ENCODE results near the gene RBM15. TPM values are rescaled to one million over a fixed set of nuclear protein-coding genes. Genes with fewer than 3 reads are reported as not detected.

RBM15 gene
- total and polyA plus RNA-seq, 2 donors (not counting 1 experiment from before 2014, with no cell fraction given) = 23.7 to 97.7 TPM

- Histone ChIP-seq H3K27ac (ENCODE audit: low read length in 2 of 2) (no peak overlapping the region), H3K9me3 (ENCODE audit: control extremely low read depth in 1 of 3, control insufficient read depth in 2 of 3, insufficient read depth in 1 of 3, low read length in 2 of 3) (no peaks in the 10 kb centered on the region), H3K27me3 (replicated peaks in 1 of 4; ENCODE audit: control extremely low read depth in 1 of 4, control insufficient read depth in 3 of 4, insufficient read depth in 4 of 4, low read length in 3 of 4) (no peaks in the 10 kb centered on the region), H3K4me3 (ENCODE audit: control extremely low read depth in 1 of 5, extremely low read depth in 1 of 5, insufficient read depth in 1 of 5, low read depth in 2 of 5, low read length in 4 of 5) (no peak overlapping the region), H3K9ac (ENCODE audit: low read length) (no peak overlapping the region), H3K36me3 (replicated peaks in 1 of 2; ENCODE audit: control extremely low read depth in 1 of 2, control insufficient read depth in 1 of 2, extremely low read depth in 1 of 2, insufficient read depth in 2 of 2, low read length in 1 of 2) (no peaks in the 10 kb centered on the region), H3K79me2 (ENCODE audit: control insufficient read depth, insufficient read depth, low read length) (no peaks in the 10 kb centered on the region), H4K20me1 (ENCODE audit: control insufficient read depth, insufficient read depth, low read length, poor library complexity, severe bottlenecking) (no peaks in the 10 kb centered on the region), H3K4me2 (replicated peaks; ENCODE audit: low read depth, low read length, poor library complexity, severe bottlenecking) (no peak overlapping the region), H2AFZ (ENCODE audit: insufficient read depth, low read depth, low read length, poor library complexity, severe bottlenecking) (no peak overlapping the region), H3K4me1 (ENCODE audit: control insufficient read depth in 2 of 2, insufficient read depth in 2 of 2, low read length in 2 of 2) (peaks cover 0 to 4% of the 10 kb centered on the region in 2 donors)
- CTCF ChIA-PET = interaction anchor here (0.7 to 19.5 kb wide), 5 partner anchors 96 to 120 kb away, joined by 3 to 838 read pairs (median 6); partner anchors contain the start of gene KCNC4
- no peaks in the 10 kb centered on the region for H3K9me3 Mint-ChIP-seq (ENCODE audit: insufficient read depth)
- no peak for TF ChIP-seq EZH2 (IDR thresholded peaks at IDR 0.05; ENCODE audit: borderline replicate concordance, insufficient read depth, low read depth, low read length, poor library complexity, severe bottlenecking)
- TF ChIP-seq, protein P1, sequence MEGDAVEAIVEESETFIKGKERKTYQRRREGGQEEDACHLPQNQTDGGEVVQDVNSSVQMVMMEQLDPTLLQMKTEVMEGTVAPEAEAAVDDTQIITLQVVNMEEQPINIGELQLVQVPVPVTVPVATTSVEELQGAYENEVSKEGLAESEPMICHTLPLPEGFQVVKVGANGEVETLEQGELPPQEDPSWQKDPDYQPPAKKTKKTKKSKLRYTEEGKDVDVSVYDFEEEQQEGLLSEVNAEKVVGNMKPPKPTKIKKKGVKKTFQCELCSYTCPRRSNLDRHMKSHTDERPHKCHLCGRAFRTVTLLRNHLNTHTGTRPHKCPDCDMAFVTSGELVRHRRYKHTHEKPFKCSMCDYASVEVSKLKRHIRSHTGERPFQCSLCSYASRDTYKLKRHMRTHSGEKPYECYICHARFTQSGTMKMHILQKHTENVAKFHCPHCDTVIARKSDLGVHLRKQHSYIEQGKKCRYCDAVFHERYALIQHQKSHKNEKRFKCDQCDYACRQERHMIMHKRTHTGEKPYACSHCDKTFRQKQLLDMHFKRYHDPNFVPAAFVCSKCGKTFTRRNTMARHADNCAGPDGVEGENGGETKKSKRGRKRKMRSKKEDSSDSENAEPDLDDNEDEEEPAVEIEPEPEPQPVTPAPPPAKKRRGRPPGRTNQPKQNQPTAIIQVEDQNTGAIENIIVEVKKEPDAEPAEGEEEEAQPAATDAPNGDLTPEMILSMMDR (IDR thresholded peaks at IDR 0.05) = no peak
- H3K27me3 Mint-ChIP-seq = no peaks in the 10 kb centered on the region
- no CpG with 5 or more reads among the region's 2 CpGs for WGBS (ENCODE audit: insufficient coverage)
- DNase-seq (no peak), ATAC-seq (ENCODE audit: low read depth) (no peak)
- intact Hi-C loops (cut with micrococcal nuclease) = no loop called here
- H3K4me3 Mint-ChIP-seq = no peak overlapping the region
- no peaks in the 10 kb centered on the region for H3K4me1 Mint-ChIP-seq
- H3K27ac Mint-ChIP-seq = no peak overlapping the region
- POLR2A ChIA-PET = no interaction called here
These were observed 22.4 kb upstream of the RBM15 start for GRCh38 chr1:110316735-110317134.

- intact Hi-C loops (cut with micrococcal nuclease) = no loop called here
- no peaks in the 10 kb centered on the region for H3K4me1 ChIP-seq (ENCODE audit: control insufficient read depth in 2 of 2, insufficient read depth in 2 of 2, low read length in 2 of 2)
- TF ChIP-seq, protein P1 (IDR thresholded peaks at IDR 0.05) = no peak
- TF ChIP-seq EZH2 (IDR thresholded peaks at IDR 0.05; ENCODE audit: borderline replicate concordance, insufficient read depth, low read depth, low read length, poor library complexity, severe bottlenecking) = no peak
- H3K4me1 Mint-ChIP-seq = no peaks in the 10 kb centered on the region
- no peaks in the 10 kb centered on the region for H3K27me3 Mint-ChIP-seq
- no peaks in the 10 kb centered on the region for H3K79me2 ChIP-seq (ENCODE audit: control insufficient read depth, insufficient read depth, low read length)
- ChIA-PET CTCF (interaction anchor here (1.0 to 19.5 kb wide), 7 partner anchors 11 to 178 kb away, joined by 3 to 838 read pairs (median 7); partner anchors contain the start of genes KCNC4 and RBM15), POLR2A (no interaction called here)
- H4K20me1 ChIP-seq (ENCODE audit: control insufficient read depth, insufficient read depth, low read length, poor library complexity, severe bottlenecking) = no peaks in the 10 kb centered on the region
- H3K4me3 ChIP-seq (ENCODE audit: control extremely low read depth in 1 of 5, extremely low read depth in 1 of 5, insufficient read depth in 1 of 5, low read depth in 2 of 5, low read length in 4 of 5) = no peak overlapping the region
- ATAC-seq (ENCODE audit: low read depth) (no peak), DNase-seq (no peak)
- no peaks in the 10 kb centered on the region for H3K9me3 ChIP-seq (ENCODE audit: control extremely low read depth in 1 of 3, control insufficient read depth in 2 of 3, insufficient read depth in 1 of 3, low read length in 2 of 3)
- no peaks in the 10 kb centered on the region for H3K36me3 ChIP-seq (replicated peaks in 1 of 2; ENCODE audit: control extremely low read depth in 1 of 2, control insufficient read depth in 1 of 2, extremely low read depth in 1 of 2, insufficient read depth in 2 of 2, low read length in 1 of 2)
- H3K4me3 Mint-ChIP-seq = no peak overlapping the region
- WGBS (ENCODE audit: insufficient coverage) = 96% methylated on average over 4 of the region's 4 CpGs
- no peaks in the 10 kb centered on the region for H3K9me3 Mint-ChIP-seq (ENCODE audit: insufficient read depth)
- H3K27ac ChIP-seq (ENCODE audit: low read length in 2 of 2) = no peak overlapping the region
- no peak overlapping the region for H3K27ac Mint-ChIP-seq
- H3K4me2 ChIP-seq (replicated peaks; ENCODE audit: low read depth, low read length, poor library complexity, severe bottlenecking) = no peak overlapping the region
- H2AFZ ChIP-seq (ENCODE audit: insufficient read depth, low read depth, low read length, poor library complexity, severe bottlenecking) = no peak overlapping the region
- no peaks in the 10 kb centered on the region for H3K27me3 ChIP-seq (replicated peaks in 1 of 4; ENCODE audit: control extremely low read depth in 1 of 4, control insufficient read depth in 3 of 4, insufficient read depth in 4 of 4, low read length in 3 of 4)
- H3K9ac ChIP-seq (ENCODE audit: low read length) = no peak overlapping the region
These were observed 21.1 kb upstream of the RBM15 start for GRCh38 chr1:110318046-110318445.

Data from B cell (primary cell).